ENCODE results near the gene RPL37.
A peak's percentile ranks its signal among the peaks of the same experiment; 100 is the strongest.

The RPL37 gene

DNA sequence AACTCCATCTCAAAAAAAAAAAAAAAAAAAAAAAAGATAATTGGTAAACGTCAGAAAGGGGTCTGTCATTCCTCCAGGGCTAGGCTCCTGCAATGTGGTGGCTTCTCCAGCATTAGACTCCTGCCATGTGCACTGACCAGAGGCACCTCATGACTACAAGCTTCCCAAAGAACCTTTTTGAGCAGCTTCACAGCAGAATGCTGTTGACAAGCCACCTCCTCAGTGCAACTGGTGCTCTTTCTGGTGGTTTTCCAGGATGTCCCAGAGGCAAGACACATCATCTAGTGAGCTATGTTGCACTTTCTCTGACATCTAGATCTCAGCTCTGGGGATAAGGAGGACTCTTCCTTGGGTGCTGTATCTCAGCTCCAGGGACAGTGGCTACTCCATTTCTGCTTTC is 11.6 kb downstream of the RPL37 start:
- Histone ChIP-seq H3F3A (ENCODE audit: insufficient read depth) (peaks cover 49% of the 10 kb centered on the region), H3K27ac (ENCODE audit: low read depth, low read length) (0 out of 2 replicates have a peak overlapping the region, but pooled peaks have one; percentile 2), H3K4me3 (ENCODE audit: insufficient read depth, low read length, poor library complexity, severe bottlenecking) (no peak overlapping the region), H3K9me2 (replicated peaks; ENCODE audit: insufficient read depth, low read length) (no peaks in the 10 kb centered on the region), H3K36me3 (ENCODE audit: low read length) (peaks cover 18% of the 10 kb centered on the region), H3K27me3 (ENCODE audit: low read length) (no peaks in the 10 kb centered on the region), H3K4me2 (ENCODE audit: low read depth, low read length, poor library complexity, severe bottlenecking) (no peak overlapping the region), H3K9me3 (ENCODE audit: insufficient read depth, low read length) (no peaks in the 10 kb centered on the region), H4K20me1 (ENCODE audit: low read depth, low read length) (peaks cover 21% of the 10 kb centered on the region; the same call in 1 of the 2 replicates), H3K9ac (ENCODE audit: low read length) (no peak overlapping the region), H2AFZ (ENCODE audit: low read depth, low read length, severe bottlenecking) (no peak overlapping the region), H3K79me2 (ENCODE audit: insufficient read depth, low read length) (no peaks in the 10 kb centered on the region)
- TF ChIP-seq CTCF (IDR thresholded peaks at IDR 0.05; ENCODE audit: insufficient read depth, low read length, poor library complexity, severe bottlenecking) (no peak), EZH2phosphoT487 (conservative IDR thresholded peaks at IDR 0.05; ENCODE audit: low read length) (no peak)

- Histone ChIP-seq H3K9me3 (ENCODE audit: insufficient read depth, low read length) (no peaks in the 10 kb centered on the region), H2AFZ (ENCODE audit: low read depth, low read length, severe bottlenecking) (no peak overlapping the region), H3F3A (ENCODE audit: insufficient read depth) (no peaks in the 10 kb centered on the region), H3K4me3 (ENCODE audit: insufficient read depth, low read length, poor library complexity, severe bottlenecking) (no peak overlapping the region), H3K36me3 (ENCODE audit: low read length) (no peaks in the 10 kb centered on the region), H3K79me2 (ENCODE audit: insufficient read depth, low read length) (no peaks in the 10 kb centered on the region), H3K27ac (ENCODE audit: low read depth, low read length) (no peak overlapping the region), H3K9ac (ENCODE audit: low read length) (no peak overlapping the region), H3K27me3 (ENCODE audit: low read length) (no peaks in the 10 kb centered on the region), H4K20me1 (ENCODE audit: low read depth, low read length) (no peaks in the 10 kb centered on the region), H3K9me2 (replicated peaks; ENCODE audit: insufficient read depth, low read length) (no peaks in the 10 kb centered on the region), H3K4me2 (ENCODE audit: low read depth, low read length, poor library complexity, severe bottlenecking) (no peak overlapping the region)
- TF ChIP-seq CTCF (IDR thresholded peaks at IDR 0.05; ENCODE audit: insufficient read depth, low read length, poor library complexity, severe bottlenecking) (no peak), EZH2phosphoT487 (conservative IDR thresholded peaks at IDR 0.05; ENCODE audit: low read length) (no peak)
Measured at GRCh38 chr5:40813698-40814281, 21.2 kb downstream of the RPL37 start.

- Histone ChIP-seq H3K9ac (ENCODE audit: low read length) (no peak overlapping the region), H3F3A (ENCODE audit: insufficient read depth) (no peaks in the 10 kb centered on the region), H3K4me3 (ENCODE audit: insufficient read depth, low read length, poor library complexity, severe bottlenecking) (no peak overlapping the region), H4K20me1 (ENCODE audit: low read depth, low read length) (no peaks in the 10 kb centered on the region), H3K9me2 (replicated peaks; ENCODE audit: insufficient read depth, low read length) (no peaks in the 10 kb centered on the region), H3K4me2 (ENCODE audit: low read depth, low read length, poor library complexity, severe bottlenecking) (no peak overlapping the region), H3K79me2 (ENCODE audit: insufficient read depth, low read length) (no peaks in the 10 kb centered on the region), H2AFZ (ENCODE audit: low read depth, low read length, severe bottlenecking) (no peak overlapping the region), H3K27me3 (ENCODE audit: low read length) (no peaks in the 10 kb centered on the region), H3K36me3 (ENCODE audit: low read length) (no peaks in the 10 kb centered on the region), H3K9me3 (ENCODE audit: insufficient read depth, low read length) (no peaks in the 10 kb centered on the region), H3K27ac (ENCODE audit: low read depth, low read length) (no peak overlapping the region)
- no peak for TF ChIP-seq EZH2phosphoT487 (conservative IDR thresholded peaks at IDR 0.05; ENCODE audit: low read length)
- no peak for TF ChIP-seq CTCF (IDR thresholded peaks at IDR 0.05; ENCODE audit: insufficient read depth, low read length, poor library complexity, severe bottlenecking)
Measured at GRCh38 chr5:40812125-40812524, 22.9 kb downstream of the RPL37 start.

Measured in SU-DHL-6 (cell line).